OCI-LY3 (cell line): ENCODE data around the gene MMP23B.

Source experiments
- H2AFZ ChIP-seq: fragments of 200-600, 300-600 bp; shearing (Covaris generic); 2 replicates; pipeline ENCODE4 v1.6.0; 2014; ENCODE audit warnings: antibody characterized with exemption, low read depth, low read length
- H3K27ac ChIP-seq: fragments of 200-600, 300-600 bp; sonication (generic); 2 replicates; pipeline ENCODE4 v1.5.1; 2014; ENCODE audit warnings: mild to moderate bottlenecking, low read length, moderate library complexity, mixed read lengths
- H3K27me3 ChIP-seq: fragments of 200-600, 300-600 bp; sonication (generic); 2 replicates; pipeline ENCODE4 v1.6.1; 2014; ENCODE audit warnings: low read depth, low read length, mixed read lengths
- H3K36me3 ChIP-seq: fragments of 200-600, 300-600 bp; sonication (generic); replicated peaks from 2 replicates; pipeline ENCODE3; 2014; ENCODE audit warnings: low read depth, low read length, mixed read lengths
- H3K4me1 ChIP-seq: fragments of 300-600, 200-600 bp; sonication (generic); 2 replicates; pipeline ENCODE4 v1.6.1; 2014; ENCODE audit warnings: low read length, mixed read lengths
- H3K4me2 ChIP-seq: fragments of 200-600, 300-600 bp; sonication (generic); 2 replicates; pipeline ENCODE4 v1.6.1; 2014; ENCODE audit warnings: low read length, mixed read lengths
- H3K4me3 ChIP-seq: fragments of 300-600, 200-600 bp; sonication (generic); 2 replicates; pipeline ENCODE4 v1.5.1; 2014; ENCODE audit warnings: antibody characterized with exemption, mild to moderate bottlenecking, low read length, moderate library complexity
- H3K79me2 ChIP-seq: fragments of 300-600, 200-600 bp; shearing (Covaris generic); 2 replicates; pipeline ENCODE4 v1.6.1; 2014; ENCODE audit warnings: mild to moderate bottlenecking, low read length, mixed read lengths
- H3K9ac ChIP-seq: fragments of 300-600, 200-600 bp; shearing (Covaris generic); 2 replicates; pipeline ENCODE4 v1.6.0; 2014; ENCODE audit warnings: mild to moderate bottlenecking, low read length, moderate library complexity
- H3K9me3 ChIP-seq: fragments of 200-600, 300-600 bp; shearing (Covaris generic); 2 replicates; pipeline ENCODE4 v1.6.1; 2014; ENCODE audit warnings: low read length, mixed read lengths; ENCODE audit not compliant: insufficient read depth
- H4K20me1 ChIP-seq: fragments of 200-600, 300-600 bp; sonication (generic); 2 replicates; pipeline ENCODE4 v1.6.1; 2016; ENCODE audit warnings: low read length, mixed read lengths; ENCODE audit not compliant: insufficient read depth
- CTCF ChIP-seq: fragments of 200-600, 300-600 bp; sonication (generic); IDR thresholded peaks from 2 replicates; pipeline ENCODE4 v1.5.1; 2014; ENCODE audit warnings: antibody characterized with exemption, low read length, low read depth
- EZH2phosphoT487 ChIP-seq: fragments of 200-600 bp; shearing (Covaris generic); IDR thresholded peaks from 2 replicates; pipeline ENCODE4 v1.6.1; 2018; ENCODE audit warnings: antibody characterized with exemption, mixed run types, low read depth

MMP23B gene

GRCh38 chr1:1683104-1683905 is 51.3 kb downstream of the MMP23B start:
- Histone ChIP-seq H3K4me3 (no peak overlapping the region), H3K79me2 (peaks cover 70% of the 10 kb centered on the region), H3K4me2 (no peak overlapping the region), H3K27me3 (no peaks in the 10 kb centered on the region), H3K9ac (no peak overlapping the region), H3K27ac (no peak overlapping the region), H3K36me3 (no peaks in the 10 kb centered on the region), H3K9me3 (no peaks in the 10 kb centered on the region), H3K4me1 (peaks cover 11% of the 10 kb centered on the region), H4K20me1 (peaks cover 8% of the 10 kb centered on the region; the same call in 1 of the 2 replicates), H2AFZ (no peak overlapping the region)
- TF ChIP-seq CTCF, result no peak
- TF ChIP-seq EZH2phosphoT487, result no peak
